Mucosa of rectum (tissue), 2 donors: Measurements from ENCODE around the gene CINP.
"Not testable (repeated sequence)": the region's sequence is repeated elsewhere in the genome, so short reads cannot be mapped to it uniquely, and the experiment has no call there.

ENCODE experiments used
- H3K27ac ChIP-seq, 2 donors: one replicate each; pipeline ENCODE4 v1.7.0; 2013; ENCODE audit warnings: inconsistent platforms in 2 of 2, low read depth in 2 of 2, low read length in 2 of 2
- H3K27me3 ChIP-seq, 2 donors: one replicate each; pipeline ENCODE4 v1.7.0; 2013; ENCODE audit warnings: low read length in 2 of 2; ENCODE audit not compliant: control insufficient read depth in 2 of 2, insufficient read depth in 2 of 2
- H3K36me3 ChIP-seq, 2 donors: one replicate each; pipeline ENCODE4 v1.7.0; 2013; ENCODE audit warnings: low read length in 2 of 2; ENCODE audit not compliant: control insufficient read depth in 2 of 2, insufficient read depth in 2 of 2
- H3K4me1 ChIP-seq, 2 donors: one replicate each; pipeline ENCODE4 v1.7.0; 2013; ENCODE audit warnings: low read length in 2 of 2, mild to moderate bottlenecking in 1 of 2; ENCODE audit not compliant: control insufficient read depth in 2 of 2, insufficient read depth in 2 of 2
- H3K4me3 ChIP-seq, 2 donors: one replicate each; pipeline ENCODE4 v1.7.0; 2013; ENCODE audit warnings: low read length in 2 of 2
- H3K9ac ChIP-seq, 2 donors: one replicate each; pipeline ENCODE4 v1.7.0; 2013; ENCODE audit warnings: low read length in 2 of 2, low read depth in 1 of 2, mild to moderate bottlenecking in 1 of 2
- H3K9me3 ChIP-seq, 2 donors: one replicate each; pipeline ENCODE4 v1.7.0; 2013; ENCODE audit warnings: low read length in 2 of 2; ENCODE audit not compliant: control insufficient read depth in 2 of 2
- donor health status: healthy.
- donor health status: Normal muscosa, but diverticular disease.

Gene CINP

GRCh38 chr14:102359341-102359740 is 3.3 kb downstream of the CINP start:
- Histone ChIP-seq H3K27ac (no peak overlapping the region), H3K27me3 (no peaks in the 10 kb centered on the region), H3K36me3 (peaks cover 17 to 32% of the 10 kb centered on the region in 2 donors), H3K9ac (no peak overlapping the region), H3K9me3 (no peaks in the 10 kb centered on the region), H3K4me1 (peaks cover 14 to 17% of the 10 kb centered on the region in 2 donors), H3K4me3 (no peak overlapping the region)

- peaks cover 28 to 53% of the 10 kb centered on the region in 2 donors for H3K36me3 ChIP-seq
- no peak overlapping the region for H3K9ac ChIP-seq
These were observed 6.4 kb downstream of the CINP start for GRCh38 chr14:102356280-102356679.

GRCh38 chr14:102353126-102353619 is 9.5 kb downstream of the CINP start:
- no peaks in the 10 kb centered on the region for H3K27me3 ChIP-seq
- no peaks in the 10 kb centered on the region for H3K4me1 ChIP-seq
- no peak overlapping the region for H3K27ac ChIP-seq
- H3K9me3 ChIP-seq, result no peaks in the 10 kb centered on the region
- no peak overlapping the region for H3K4me3 ChIP-seq
- H3K36me3 ChIP-seq, result peaks cover 42 to 64% of the 10 kb centered on the region in 2 donors
- no peak overlapping the region for H3K9ac ChIP-seq

More at GRCh38 chr14:102356280-102356679, 6.4 kb downstream of the CINP start:
- no peaks in the 10 kb centered on the region for H3K4me1 ChIP-seq
- no peak overlapping the region for H3K27ac ChIP-seq
- no peaks in the 10 kb centered on the region for H3K9me3 ChIP-seq
- no peak overlapping the region for H3K4me3 ChIP-seq
- H3K27me3 ChIP-seq, result no peaks in the 10 kb centered on the region

GRCh38 chr14:102352213-102352612 is 10.5 kb downstream of the CINP start:
- Histone ChIP-seq H3K27me3 (no peaks in the 10 kb centered on the region), H3K9ac (no peak overlapping the region), H3K9me3 (no peaks in the 10 kb centered on the region), H3K27ac (no peak overlapping the region), H3K4me1 (no peaks in the 10 kb centered on the region), H3K36me3 (peaks cover 38 to 61% of the 10 kb centered on the region in 2 donors), H3K4me3 (no peak overlapping the region)

GRCh38 chr14:102351593-102351992 is 11.1 kb downstream of the CINP start:
- H3K9ac ChIP-seq, H3K4me1 ChIP-seq, H3K9me3 ChIP-seq, H3K4me3 ChIP-seq, H3K27me3 ChIP-seq, H3K27ac ChIP-seq: not testable (repeated sequence)
- H3K36me3 ChIP-seq, result peaks cover 43 to 63% of the 10 kb centered on the region in 2 donors

GRCh38 chr14:102351023-102351422 is 11.7 kb downstream of the CINP start:
- H3K4me3 ChIP-seq, result no peak overlapping the region

GRCh38 chr14:102348376-102348775 is 14.3 kb downstream of the CINP start:
- H3K9me3 ChIP-seq, result no peaks in the 10 kb centered on the region
- H3K4me1 ChIP-seq, result no peaks in the 10 kb centered on the region
- H3K27me3 ChIP-seq, result no peaks in the 10 kb centered on the region
- no peak overlapping the region for H3K4me3 ChIP-seq
- H3K27ac ChIP-seq, result no peak overlapping the region
- H3K36me3 ChIP-seq, result peaks cover 48 to 56% of the 10 kb centered on the region in 2 donors
- no peak overlapping the region for H3K9ac ChIP-seq

More at GRCh38 chr14:102351023-102351422, 11.7 kb downstream of the CINP start:
- H3K4me1 ChIP-seq, result no peaks in the 10 kb centered on the region
- H3K27me3 ChIP-seq, result no peaks in the 10 kb centered on the region
- peaks cover 46 to 62% of the 10 kb centered on the region in 2 donors for H3K36me3 ChIP-seq
- no peaks in the 10 kb centered on the region for H3K9me3 ChIP-seq
- H3K27ac ChIP-seq, result no peak overlapping the region
- H3K9ac ChIP-seq, result no peak overlapping the region

- H3K27me3 ChIP-seq, result no peaks in the 10 kb centered on the region
- H3K9me3 ChIP-seq, result no peaks in the 10 kb centered on the region
- H3K27ac ChIP-seq, result no peak overlapping the region
- no peak overlapping the region for H3K9ac ChIP-seq
- no peak overlapping the region for H3K4me3 ChIP-seq
- H3K4me1 ChIP-seq, result no peaks in the 10 kb centered on the region
- peaks cover 52 to 56% of the 10 kb centered on the region in 2 donors for H3K36me3 ChIP-seq
These were observed 16.0 kb downstream of the CINP start for GRCh38 chr14:102346645-102347044.

- H3K36me3 ChIP-seq, result peaks cover 54 to 63% of the 10 kb centered on the region in 2 donors
- no peak overlapping the region for H3K27ac ChIP-seq
- no peaks in the 10 kb centered on the region for H3K4me1 ChIP-seq
- H3K9me3 ChIP-seq, result no peaks in the 10 kb centered on the region
- no peak overlapping the region for H3K4me3 ChIP-seq
- no peak overlapping the region for H3K9ac ChIP-seq
- H3K27me3 ChIP-seq, result no peaks in the 10 kb centered on the region
These were observed 17.5 kb downstream of the CINP start for GRCh38 chr14:102345232-102345631.

- Histone ChIP-seq H3K4me1 (no peaks in the 10 kb centered on the region), H3K4me3 (no peak overlapping the region), H3K27ac (no peak overlapping the region), H3K9ac (no peak overlapping the region), H3K9me3 (no peaks in the 10 kb centered on the region), H3K27me3 (no peaks in the 10 kb centered on the region), H3K36me3 (peaks cover 51 to 58% of the 10 kb centered on the region in 2 donors)
These were observed 18.2 kb downstream of the CINP start for GRCh38 chr14:102344485-102344884.

GRCh38 chr14:102344084-102344483 is 18.6 kb downstream of the CINP start:
- peaks cover 49 to 55% of the 10 kb centered on the region in 2 donors for H3K36me3 ChIP-seq
- no peaks in the 10 kb centered on the region for H3K27me3 ChIP-seq
- H3K9me3 ChIP-seq, result no peaks in the 10 kb centered on the region
- no peak overlapping the region for H3K9ac ChIP-seq
- H3K27ac ChIP-seq, result no peak overlapping the region
- H3K4me1 ChIP-seq, result no peaks in the 10 kb centered on the region
- no peak overlapping the region for H3K4me3 ChIP-seq
